Hindlimb muscle (tissue), 1 donor: ENCODE measurements around the gene MATN3. TPM values are rescaled to one million over a fixed set of nuclear protein-coding genes. Genes with fewer than 3 reads are reported as not detected.

Source experiments
- polyA plus RNA-seq: library from polyadenylated mRNA; unstranded; fragments of 120-200 nt; gene quantifications from one replicate; pipeline ENCODE4 v1.2.1, GENCODE V29; 2013; ENCODE audit not compliant: insufficient read length

The MATN3 gene
- polyA plus RNA-seq, 1 donor: 1.1 TPM

Other genes starting within 250 kb of the MATN3 start
- gene TTC32, start 110.7 kb downstream of the MATN3 start, polyA plus RNA-seq: 15.1 TPM
- gene WDR35, start 22.6 kb downstream of the MATN3 start, polyA plus RNA-seq: 7.5 TPM
- 311 TPM for gene LAPTM4A, start 39.0 kb upstream of the MATN3 start, polyA plus RNA-seq
- 6.8 TPM for gene SDC1, start 212.5 kb upstream of the MATN3 start, polyA plus RNA-seq